Forelimb muscle (tissue), 1 donor: ENCODE results near the gene WNK4. TPM values are rescaled to one million over a fixed set of nuclear protein-coding genes. Genes with fewer than 3 reads are reported as not detected.
"Not testable (repeated sequence)": the region's sequence is repeated elsewhere in the genome, so short reads cannot be mapped to it uniquely, and the experiment has no call there.

Source experiments
- DNase-seq: peaks from one replicate; pipeline ENCODE4 v3.0.0-alpha.2; 2013; ENCODE audit warnings: low read depth
- polyA plus RNA-seq: library from polyadenylated mRNA; unstranded; fragments of 120-200 nt; gene quantifications from one replicate; pipeline ENCODE4 v1.2.1, GENCODE V29; 2013; ENCODE audit not compliant: insufficient read length

The WNK4 gene
- 0.43 TPM for polyA plus RNA-seq

DNA sequence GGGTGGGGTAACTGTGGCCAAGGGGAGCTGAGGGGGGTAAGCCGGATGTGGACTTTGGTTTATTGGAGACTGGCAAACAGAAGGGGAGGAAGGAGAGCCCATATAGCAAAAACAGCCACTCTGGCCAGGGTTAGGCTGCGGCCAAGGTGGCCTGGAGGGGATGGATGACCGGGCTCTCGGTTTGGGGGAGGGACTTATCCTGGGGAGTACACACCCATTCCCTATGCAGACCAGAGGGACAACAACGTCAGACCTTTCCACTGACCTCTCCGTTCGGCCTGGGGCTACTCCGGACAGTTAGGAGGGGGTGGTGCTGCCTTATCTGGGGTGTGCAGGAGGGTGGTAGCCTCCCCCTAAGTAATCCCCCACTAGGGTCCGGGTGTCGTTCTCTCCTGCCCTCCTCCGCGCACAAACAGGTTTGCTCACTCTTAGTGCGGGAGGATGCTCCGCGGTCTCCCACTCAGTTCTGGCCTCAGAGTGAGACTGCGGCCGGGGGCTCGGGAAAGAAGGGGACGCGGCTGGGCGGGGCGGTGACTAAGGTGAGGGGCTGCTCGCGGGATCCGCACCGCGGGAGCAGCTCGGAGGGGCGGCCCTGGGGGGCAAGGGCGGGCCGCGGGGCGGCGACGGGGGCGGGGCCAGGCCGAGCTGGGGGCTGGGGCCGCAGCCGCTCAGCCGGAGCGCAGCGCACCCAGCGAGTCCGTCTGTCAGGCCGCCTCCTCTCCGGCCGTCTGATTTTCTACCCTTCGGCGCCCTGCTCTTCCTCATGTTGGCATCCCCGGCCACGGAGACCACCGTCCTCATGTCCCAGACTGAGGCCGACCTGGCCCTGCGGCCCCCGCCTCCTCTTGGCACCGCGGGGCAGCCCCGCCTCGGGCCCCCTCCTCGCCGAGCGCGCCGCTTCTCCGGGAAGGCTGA lies at the start of gene WNK4:
Gene WNK4, plus strand, starts transcription at position 675 of the 915 bp plus-strand sequence. Its CDS starts 89 bp downstream, at position 764.
- no peak for DNase-seq

DNA sequence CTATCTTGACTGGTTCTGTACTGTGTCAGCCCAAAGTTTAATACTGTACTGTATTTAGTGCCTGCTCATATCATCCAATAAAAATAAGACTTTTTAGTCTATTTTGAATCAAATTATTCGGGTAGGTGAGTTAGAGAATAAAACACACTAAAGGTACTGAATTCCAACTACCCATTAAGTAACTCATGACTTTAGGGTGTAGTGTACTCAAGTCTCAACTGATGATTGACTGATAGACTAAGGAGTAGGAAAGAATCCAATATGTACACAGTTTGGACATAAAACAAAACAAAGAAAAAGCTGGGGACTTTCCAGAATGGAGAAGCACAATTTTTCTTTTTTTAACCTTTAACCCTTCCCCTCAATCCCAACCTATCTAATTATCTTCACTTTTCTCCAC lies 39.7 kb upstream of the WNK4 start:
- DNase-seq = no peak

DNA sequence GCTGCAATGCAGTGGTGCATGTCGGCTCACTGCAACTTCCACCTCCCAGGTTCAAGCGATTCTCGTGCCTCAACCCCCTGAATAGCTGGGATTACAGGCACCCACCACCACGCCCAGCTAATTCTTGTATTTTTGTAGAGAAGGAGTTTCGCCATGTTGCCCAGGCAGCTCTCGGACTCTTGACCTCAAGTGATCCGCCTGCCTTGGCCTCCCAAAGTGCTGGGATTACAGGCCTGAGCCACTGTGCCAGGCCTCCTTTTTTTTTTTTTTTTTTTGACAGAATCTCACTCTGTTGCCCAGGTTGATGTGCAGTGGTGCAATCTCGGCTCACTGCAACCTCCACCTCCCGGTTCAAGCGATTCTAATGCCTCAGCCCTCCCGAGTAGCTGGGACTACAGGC lies 37.5 kb upstream of the WNK4 start:
- DNase-seq = not testable (repeated sequence)

DNA sequence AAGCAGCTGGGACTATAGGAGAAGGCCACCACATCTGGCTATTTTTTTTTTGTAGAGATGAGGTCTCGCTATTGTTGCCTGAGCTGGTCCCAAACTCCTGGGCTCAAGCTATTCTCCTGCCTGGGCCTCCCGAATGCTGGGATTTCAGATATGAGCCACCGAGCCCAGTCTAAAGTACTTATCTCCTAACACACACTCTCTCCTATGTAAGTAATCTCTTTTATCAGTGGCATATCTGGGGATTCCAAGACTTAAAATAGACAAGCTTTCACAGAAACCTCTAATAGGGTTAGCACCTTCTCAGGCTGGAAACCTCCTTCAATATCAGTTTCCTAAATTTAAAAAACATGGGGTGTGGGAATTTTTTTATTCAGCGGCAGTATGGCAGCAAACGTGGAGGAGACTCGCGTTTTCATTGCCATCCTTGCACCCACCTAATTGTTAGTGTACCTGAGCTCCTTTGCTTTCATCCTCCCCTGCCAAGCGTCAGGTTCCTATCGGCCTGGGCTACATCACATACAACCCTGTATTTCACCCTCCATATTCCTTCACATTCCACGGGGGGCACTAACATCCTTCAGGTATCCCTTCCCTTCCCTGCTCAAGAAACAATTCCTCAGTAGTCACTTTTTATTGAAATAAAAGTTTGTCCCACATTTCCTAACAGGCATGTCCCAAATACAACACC lies 36.7 kb upstream of the WNK4 start:
- no peak for DNase-seq

DNA sequence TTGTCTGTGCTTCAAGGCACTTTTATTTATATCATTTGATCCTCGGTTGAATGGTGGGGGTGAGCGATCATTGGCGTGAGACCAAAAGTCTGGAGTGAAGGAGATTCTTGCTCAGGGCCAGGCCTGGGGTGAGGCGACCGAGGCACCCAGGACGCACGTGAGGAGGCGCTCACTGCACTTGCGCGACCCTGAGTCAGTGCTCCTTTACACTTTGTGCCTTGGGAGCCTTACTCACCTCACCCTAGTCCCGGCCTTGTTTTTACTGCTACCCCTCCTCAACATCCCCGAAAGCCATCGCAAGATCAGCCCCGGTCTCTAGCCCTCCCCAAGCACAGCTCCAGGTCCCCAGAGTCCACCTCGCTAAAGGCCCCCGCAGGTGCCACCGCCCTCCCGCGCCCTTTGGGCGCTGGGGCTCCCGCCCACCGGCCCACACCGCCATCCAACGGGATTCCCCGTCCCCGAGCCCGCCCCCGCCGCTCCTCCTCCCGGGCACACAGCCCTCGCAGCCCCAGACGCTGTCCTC lies 36.1 kb upstream of the WNK4 start:
- DNase-seq = no peak

DNA sequence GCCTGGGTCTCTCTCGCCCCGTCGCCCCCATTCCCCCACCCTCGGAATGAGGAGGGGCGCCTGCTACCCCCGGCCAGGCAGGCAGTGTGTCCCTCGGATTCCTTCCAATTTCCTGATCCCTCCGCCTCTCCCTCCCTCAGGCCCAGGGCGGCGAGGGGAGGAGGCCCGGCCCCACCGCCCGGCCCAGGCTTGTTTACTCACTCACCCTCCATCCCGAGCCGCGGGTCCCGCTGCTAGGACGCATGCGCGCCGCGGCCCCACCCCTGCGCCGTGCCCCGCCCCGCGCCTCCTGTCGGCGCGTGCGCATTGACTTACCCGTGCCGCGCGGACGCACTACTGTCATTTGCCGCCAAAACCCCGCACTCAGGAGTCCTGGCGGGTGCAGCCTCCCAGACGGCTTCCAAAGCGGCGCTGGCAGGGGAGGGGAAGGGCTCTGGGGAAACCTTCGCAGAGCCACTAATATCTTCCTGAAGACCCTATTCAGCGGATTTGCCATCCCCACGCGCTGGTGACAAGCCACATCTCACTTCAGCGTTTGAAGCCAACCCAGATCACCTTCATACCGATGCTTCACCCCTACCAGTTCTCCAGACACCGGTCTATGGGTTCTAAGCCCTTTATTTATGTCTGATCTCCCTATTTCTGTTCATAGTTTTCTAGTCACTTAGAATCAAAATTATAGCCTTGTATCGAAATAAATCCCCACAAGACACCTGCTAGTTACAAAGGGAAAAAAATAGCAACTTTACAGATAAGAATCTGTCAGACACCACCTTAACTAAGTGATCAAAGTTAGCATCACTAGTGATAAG lies 35.4 kb upstream of the WNK4 start, which contains the start of gene EZH1:
Gene EZH1, minus strand, starts transcription at position 235 of the 812 bp plus-strand sequence. CDS start 16,099 bp downstream, outside the sequence.
- DNase-seq = no peak

DNA sequence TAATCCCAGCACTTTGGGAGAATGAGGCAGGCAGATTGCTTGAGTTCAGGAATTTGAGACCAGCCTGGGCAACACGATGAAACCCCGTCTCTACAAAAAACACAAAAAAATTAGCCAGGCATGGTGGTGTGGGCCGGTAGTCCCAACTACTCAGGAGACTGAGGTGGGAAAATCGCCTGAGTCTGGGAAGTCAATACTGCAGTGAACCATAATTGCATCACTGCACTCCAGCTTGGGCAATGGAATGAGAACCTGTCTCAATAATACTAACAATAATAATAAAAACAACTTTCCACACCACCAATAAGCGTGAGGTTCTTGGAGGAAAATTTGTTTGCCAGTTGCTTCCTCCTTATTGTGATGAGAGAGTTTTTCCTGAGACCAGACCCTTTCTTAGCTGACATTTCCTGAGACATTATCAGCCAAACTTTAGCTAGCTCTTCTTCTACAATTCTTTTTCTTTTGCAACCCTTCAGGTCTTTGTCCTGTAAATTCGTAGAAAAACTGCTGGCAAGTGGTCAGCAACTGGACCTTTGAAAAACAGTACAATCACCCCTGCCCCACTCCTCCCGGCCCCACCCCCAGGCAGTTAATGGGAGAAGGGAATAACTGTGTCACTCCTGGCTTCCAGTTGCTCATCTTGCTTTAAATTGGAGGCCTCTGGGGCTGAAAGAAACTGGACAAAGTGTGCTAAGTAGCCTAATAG lies 32.1 kb upstream of the WNK4 start:
- no peak for DNase-seq

DNA sequence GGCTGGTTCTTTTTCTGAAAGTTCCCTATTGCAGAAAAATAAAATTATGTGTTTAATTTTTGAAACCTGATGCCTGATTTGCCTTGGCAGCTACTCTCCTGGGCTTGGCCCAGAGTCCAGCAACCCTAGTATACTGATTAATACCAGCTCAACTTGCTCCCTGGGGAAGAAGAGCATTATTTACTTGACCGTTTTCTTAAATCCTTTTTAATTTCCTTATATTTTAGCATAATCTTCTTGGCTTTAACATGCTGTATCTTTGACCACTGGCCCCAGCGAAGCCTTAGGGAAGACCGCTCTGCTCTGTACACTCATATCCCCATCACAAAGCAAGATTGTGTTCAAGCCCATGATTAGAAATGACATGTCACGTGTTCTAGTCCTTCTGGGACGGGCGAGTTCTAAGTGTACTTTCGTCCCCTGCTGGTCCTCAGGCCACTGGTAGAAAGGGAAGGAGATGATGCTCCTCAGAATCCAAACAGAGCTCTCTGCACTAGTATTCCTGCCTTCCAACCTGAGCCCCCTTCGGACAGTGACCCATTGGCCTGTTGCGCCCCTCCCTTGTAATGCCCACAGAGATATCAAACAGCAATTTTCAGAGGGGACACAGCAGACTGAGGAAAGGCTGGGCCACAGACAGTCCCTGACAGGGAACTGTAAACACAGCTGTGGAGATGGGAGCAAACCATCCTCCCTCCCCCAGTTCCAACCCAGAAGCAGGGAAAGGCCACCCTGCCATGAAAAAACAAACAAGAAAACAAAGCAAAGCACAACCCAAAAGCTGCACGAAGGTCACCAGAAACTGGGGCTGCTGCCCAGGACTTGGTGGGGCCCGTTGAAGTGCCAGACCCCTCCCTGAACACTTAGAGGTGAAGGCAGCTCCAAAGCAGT lies 31.3 kb upstream of the WNK4 start:
- no peak for DNase-seq

DNA sequence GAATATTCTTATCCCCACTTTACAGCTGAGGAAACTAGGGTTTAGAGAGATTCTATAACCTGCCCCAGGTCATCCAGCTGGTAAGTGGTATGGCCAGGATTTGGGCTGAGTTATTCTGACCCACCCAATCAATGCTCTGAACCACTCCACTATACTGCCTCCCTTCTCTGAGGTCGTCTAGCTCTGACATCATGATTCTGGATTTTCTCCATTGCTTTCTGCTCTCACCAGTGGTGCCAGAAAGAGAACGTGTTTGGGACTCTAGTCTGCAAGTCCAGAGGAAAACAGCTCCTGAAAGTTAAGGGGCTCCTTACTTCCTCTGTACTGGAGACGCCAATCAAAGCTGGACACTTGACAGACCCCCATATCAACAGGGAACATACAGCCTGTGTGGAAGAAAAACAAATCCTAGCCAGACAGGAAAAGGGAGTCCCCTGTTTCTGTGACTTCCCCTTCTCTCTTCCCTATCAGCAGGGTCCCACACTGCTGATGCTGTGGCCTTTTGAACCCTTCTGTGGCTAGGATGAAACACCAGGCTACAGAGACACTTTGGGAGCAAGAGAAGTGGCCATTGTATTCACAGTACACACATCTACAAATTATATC lies 29.6 kb upstream of the WNK4 start:
- no peak for DNase-seq

DNA sequence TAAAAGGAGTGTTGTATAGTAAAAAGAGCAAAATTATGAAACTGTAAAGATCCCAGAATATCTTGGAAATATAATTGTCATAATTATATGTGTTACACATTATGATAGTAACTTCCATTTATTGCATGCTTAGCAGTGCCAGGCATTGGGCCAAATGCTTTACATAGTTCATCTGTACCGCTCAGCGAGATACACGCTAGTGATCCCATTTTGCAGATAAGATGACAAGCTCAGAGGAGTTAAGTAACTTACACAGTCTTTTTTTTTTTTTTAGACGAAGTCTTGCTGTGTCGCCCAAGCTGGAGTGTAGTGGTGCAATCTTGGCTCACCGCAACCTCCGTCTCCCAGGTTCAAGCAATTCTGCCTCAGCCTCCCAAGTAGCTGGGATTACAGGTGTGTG lies 28.8 kb upstream of the WNK4 start:
- no peak for DNase-seq

DNA sequence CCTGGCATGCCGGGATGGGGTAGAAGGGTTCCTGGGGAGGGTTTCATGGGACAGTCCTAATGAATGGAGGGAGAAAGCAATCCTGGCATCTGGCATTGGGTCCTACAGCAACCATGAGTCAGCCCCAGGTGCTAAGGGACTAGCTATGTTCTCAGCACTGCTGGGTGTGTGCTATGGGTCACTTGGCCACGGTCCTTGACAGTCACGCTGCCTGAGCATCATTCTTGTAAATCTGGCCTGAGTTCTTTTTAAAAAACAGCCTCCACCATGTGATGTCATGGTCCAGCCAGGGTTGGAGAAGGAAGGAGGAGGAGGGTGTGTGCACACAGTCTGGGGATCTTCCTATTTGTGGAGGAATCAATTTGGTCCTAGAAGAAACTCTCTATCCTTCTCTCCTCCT lies 25.6 kb upstream of the WNK4 start:
- no peak for DNase-seq

DNA sequence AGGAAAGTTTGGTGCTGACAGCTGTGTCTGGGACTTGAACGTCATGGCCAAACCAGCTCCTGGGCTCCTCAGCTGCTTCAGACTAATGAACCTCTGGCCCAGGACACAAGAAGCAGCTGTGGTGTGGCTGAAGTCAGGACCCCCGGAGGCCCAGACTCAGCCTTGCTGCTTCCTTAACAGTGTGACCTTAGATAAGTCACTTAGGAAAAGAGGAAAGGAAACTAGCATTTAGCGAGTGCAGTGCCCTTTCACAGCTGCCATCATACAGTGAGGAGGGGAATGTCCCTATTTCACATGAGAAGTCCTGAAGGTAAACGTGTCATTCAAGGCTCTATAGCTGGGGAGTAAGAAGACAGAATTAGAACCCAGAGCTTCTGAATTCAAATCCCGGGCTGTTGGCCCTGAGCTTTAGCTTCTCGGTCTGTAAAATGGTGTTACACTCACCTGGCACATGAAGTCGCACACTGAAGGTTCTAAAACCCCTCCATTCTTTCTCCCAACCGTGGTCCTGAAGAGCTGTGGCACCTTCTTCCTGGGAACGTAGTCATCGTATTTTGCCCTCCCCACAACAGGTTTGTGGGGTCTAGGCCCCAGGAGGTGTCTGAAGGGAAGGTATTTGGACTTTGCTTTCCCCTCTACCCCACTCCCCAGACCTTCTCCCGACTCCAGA lies 20.3 kb upstream of the WNK4 start:
- no peak for DNase-seq

DNA sequence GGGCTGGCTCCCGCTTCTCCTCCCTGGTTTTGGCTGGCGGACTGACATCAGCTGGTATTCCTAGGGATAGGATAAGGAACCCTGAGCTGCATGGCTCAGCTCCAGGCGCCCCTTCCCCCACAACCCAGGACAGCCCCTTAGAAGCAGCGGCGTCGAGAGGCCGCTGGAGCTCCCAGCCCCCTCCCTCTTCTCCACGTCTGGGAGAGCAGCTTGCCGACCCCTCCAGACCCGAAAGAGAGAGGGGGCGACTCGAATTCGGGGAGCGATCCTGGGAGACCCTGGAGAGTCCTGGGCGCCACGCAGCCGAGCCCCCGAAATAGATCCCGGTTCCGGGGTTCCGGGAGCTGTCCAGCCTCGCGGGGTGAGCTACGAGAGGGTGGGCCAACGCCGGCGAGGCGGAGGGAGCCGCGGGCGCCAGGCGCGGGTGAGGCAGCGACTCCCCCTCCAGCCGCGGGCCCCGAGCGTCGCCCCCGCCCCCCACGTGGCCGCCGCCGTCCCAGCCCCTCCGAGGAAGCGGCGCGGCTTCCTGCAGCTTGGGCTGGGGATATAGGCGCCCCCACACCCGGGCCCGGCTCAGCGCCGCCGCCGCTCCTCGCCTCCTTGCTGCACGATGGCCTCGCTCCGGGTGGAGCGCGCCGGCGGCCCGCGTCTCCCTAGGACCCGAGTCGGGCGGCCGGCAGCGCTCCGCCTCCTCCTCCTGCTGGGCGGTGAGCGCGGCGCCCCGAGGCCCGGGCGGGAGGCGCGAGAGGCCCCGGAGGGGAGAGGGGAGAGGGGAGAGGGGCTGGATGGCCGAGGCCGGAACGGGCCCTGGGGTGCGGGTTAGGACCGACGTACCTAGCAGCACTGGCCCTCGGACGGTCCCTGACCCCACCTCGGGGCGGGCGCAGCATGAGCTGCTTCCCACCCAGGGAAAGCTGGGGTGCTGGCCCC lies 19.5 kb upstream of the WNK4 start, which contains the start of gene RAMP2:
Gene RAMP2, plus strand, starts transcription at position 576 of the 930 bp plus-strand sequence. Its CDS starts 35 bp downstream, at position 611.
- DNase-seq = no peak

DNA sequence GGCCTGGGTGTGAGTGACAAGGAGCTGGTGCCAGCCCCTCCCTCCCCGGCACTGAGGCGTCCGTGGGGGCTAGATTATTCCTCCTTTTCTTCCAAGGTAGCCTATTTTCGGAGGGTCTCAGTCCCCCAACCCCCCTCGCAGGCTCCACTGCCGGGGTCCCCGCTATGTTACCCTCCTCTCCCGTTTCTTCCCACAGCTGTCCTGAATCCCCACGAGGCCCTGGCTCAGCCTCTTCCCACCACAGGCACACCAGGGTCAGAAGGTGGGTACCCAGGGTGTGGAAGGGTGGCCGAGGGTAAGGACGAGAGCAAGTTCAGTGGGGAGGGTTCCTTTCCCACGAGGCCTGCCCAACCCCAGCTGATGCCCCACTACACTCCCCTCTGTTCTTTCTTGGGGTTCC lies 18.8 kb upstream of the WNK4 start:
- DNase-seq = no peak

DNA sequence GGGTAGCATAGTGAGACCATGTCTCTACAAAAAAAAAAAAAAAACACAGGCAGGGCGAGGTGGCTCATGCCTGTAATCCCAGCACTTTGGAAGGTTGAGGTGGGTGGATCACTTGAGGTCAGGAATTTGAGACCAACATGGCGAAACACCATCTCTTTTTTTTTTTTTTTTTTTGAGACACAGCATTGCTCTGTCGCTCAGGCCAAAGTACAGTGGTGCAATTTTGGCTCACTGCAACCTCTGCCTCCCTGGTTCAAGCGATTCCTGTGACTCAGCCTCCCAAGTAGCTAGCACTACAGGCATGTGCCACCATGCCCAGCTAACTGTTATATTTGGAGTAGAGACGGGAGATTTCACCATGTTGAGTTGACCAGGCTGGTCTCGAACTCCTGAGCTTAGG lies 14.3 kb upstream of the WNK4 start:
- DNase-seq = no peak

DNA sequence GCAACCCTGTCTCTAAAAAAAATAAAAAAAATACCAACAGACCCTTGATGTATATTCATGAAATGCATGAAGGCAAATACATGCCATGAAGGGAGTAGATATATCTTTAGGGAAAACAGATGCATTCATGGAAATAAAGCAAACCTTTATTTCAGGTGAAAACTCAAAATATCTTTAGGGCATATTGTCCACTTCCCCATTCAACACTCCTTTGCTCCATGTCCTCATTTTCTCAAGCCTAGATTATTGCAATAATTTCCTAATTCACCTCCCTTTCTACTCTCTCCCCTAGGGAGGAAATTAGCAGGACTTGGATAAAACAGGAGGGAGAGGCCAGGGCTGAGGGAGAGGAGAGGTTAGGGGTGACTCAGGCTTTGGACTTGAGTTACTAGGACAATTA lies 12.9 kb upstream of the WNK4 start:
- no peak for DNase-seq

DNA sequence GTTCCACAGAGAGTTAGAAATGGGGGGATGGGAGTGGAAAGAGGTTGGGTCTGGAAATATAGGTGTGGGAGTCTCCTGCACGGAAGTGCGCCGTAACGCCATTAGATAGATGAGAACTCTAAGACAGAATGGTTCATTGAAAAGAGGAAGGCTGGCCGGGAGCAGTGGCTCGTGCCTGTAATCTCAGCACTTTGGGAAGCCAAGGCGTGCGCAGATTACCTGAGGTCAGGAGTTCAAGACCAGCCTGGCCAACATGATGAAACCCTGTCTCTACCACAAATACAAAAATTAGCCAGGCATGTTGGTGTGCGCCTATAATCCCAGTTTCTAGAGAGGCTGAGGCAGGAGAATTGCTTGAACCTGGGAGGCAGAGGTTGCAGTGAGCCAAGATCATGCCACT lies 12.4 kb upstream of the WNK4 start:
- DNase-seq = not testable (repeated sequence)

DNA sequence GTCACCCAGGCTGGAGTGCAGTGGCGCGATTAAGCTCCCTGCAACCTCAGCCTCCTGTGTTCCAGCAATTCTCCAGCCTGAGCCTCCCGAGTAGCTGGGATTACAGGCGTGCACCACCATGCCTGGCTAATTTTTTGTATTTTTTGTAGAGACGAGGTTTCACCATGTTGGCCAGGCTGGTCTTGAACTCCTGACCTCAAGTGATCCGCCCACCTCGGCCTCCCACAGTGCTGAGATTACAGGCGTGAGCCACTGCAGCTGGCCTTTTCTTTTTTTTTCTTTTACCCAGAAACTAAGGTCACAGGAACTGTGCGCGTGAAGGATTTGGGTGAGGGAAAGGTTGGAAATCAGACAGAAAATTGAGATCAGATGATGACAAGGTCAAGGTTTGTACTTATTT lies 10.4 kb upstream of the WNK4 start:
- not testable (repeated sequence) for DNase-seq
